PC-9 (cell line): ENCODE results near the gene C20orf144.

Experiments
- CTCF ChIP-seq: fragments of 200-600 bp; sonication (generic); conservative IDR thresholded peaks from 2 replicates; pipeline ENCODE4 v1.6.1; 2017; ENCODE audit warnings: mixed run types, antibody characterized with exemption, mild to moderate bottlenecking, moderate library complexity
- EZH2 ChIP-seq: fragments of 200-600 bp; sonication (generic); IDR thresholded peaks from 2 replicates; pipeline ENCODE4 v1.8.0; 2017; ENCODE audit warnings: antibody characterized with exemption, low read depth

GRCh38 chr20:33653900-33654596, 8.1 kb upstream of the C20orf144 start:
- no peak for TF ChIP-seq CTCF
- no peak for TF ChIP-seq EZH2
